Ascending aorta (tissue), 2 donors: ENCODE data around the gene NBR1. TPM values are rescaled to one million over a fixed set of nuclear protein-coding genes. Genes with fewer than 3 reads are reported as not detected.

Experiments
- DNase-seq, 2 donors: peaks; one replicate each; pipeline ENCODE4 v3.0.0-alpha.2; 2019; ENCODE audit warnings: low spot score in 2 of 2
- H3K27ac ChIP-seq, 2 donors: fragments of 200-600 bp; sonication (generic); one replicate each; pipeline ENCODE4 v1.5.1; 2016 to 2017; ENCODE audit warnings: mild to moderate bottlenecking in 1 of 2
- H3K27me3 ChIP-seq: fragments of 200-600 bp; sonication (generic); one replicate; pipeline ENCODE4 v1.5.1; 2017
- H3K36me3 ChIP-seq, 2 donors: fragments of 200-600 bp; sonication (generic); one replicate each; pipeline ENCODE4 v1.5.1; 2016
- H3K4me1 ChIP-seq, 2 donors: fragments of 200-600 bp; sonication (generic); one replicate each; pipeline ENCODE4 v1.5.1; 2016 to 2017; ENCODE audit warnings: mild to moderate bottlenecking in 1 of 2
- H3K4me3 ChIP-seq, 2 donors: fragments of 200-600 bp; sonication (generic); one replicate each; pipeline ENCODE4 v1.5.1; 2016 to 2017; ENCODE audit warnings: mild to moderate bottlenecking in 1 of 2
- H3K9me3 ChIP-seq, 2 donors: fragments of 200-600 bp; sonication (generic); one replicate each; pipeline ENCODE4 v1.5.1; 2016
- CTCF ChIP-seq, 3 experiments: fragments of 200-600 bp in 2 of 3; fragments of 450-650 bp in 1 of 3; sonication (generic) in 2 of 3; IDR thresholded peaks; one replicate each; pipeline ENCODE4 v1.5.1; 2016 to 2019; ENCODE audit warnings: antibody characterized with exemption in 3 of 3, mild to moderate bottlenecking in 1 of 3, moderate library complexity in 1 of 3
- intact Hi-C: fragments of 100-400 bp; cut with DNase I; formaldehyde crosslinking; loops from one replicate; pipeline ENCODE4 v1.15.1; 2023
- total RNA-seq: library from RNA; depleted of rRNA; stranded (reverse); fragments of >200 nt; gene quantifications from one replicate; pipeline ENCODE4 v1.1.0, GENCODE V29; 2016

The NBR1 gene
- total RNA-seq, 1 donor from 2014 or later, result 45.6 TPM

- Histone ChIP-seq H3K36me3 (peaks cover 4 to 20% of the 10 kb centered on the region in 2 donors), H3K4me3 (no peak overlapping the region), H3K27me3 (no peaks in the 10 kb centered on the region), H3K27ac (no peak overlapping the region), H3K4me1 (peaks cover 0 to 7% of the 10 kb centered on the region in 2 donors), H3K9me3 (no peaks in the 10 kb centered on the region)
- no peak for DNase-seq
- TF ChIP-seq CTCF (IDR thresholded peaks at IDR 0.05), result no peak
- intact Hi-C loops, result no loop called here
Observed at GRCh38 chr17:43216762-43217613, 46.0 kb downstream of the NBR1 start.

- H3K9me3 ChIP-seq, result no peaks in the 10 kb centered on the region
- H3K27ac ChIP-seq, result no peak overlapping the region
- no peaks in the 10 kb centered on the region for H3K27me3 ChIP-seq
- no peak overlapping the region for H3K4me3 ChIP-seq
- no peak for TF ChIP-seq CTCF (IDR thresholded peaks at IDR 0.05)
- H3K36me3 ChIP-seq, result peaks cover 4 to 20% of the 10 kb centered on the region in 2 donors
- intact Hi-C loops, result no loop called here
- no peak for DNase-seq
- H3K4me1 ChIP-seq, result peaks cover 0 to 3% of the 10 kb centered on the region in 2 donors
Observed at GRCh38 chr17:43217614-43218087, 46.6 kb downstream of the NBR1 start.

- peak in 1 of 2 donors; percentile 52 for DNase-seq
- Histone ChIP-seq H3K27me3 (no peaks in the 10 kb centered on the region), H3K36me3 (peaks cover 10 to 20% of the 10 kb centered on the region in 2 donors), H3K4me3 (no peak overlapping the region), H3K27ac (no peak overlapping the region), H3K4me1 (no peaks in the 10 kb centered on the region), H3K9me3 (no peaks in the 10 kb centered on the region)
- TF ChIP-seq CTCF (IDR thresholded peaks at IDR 0.05), result no peak
- intact Hi-C loops, result no loop called here
Observed at GRCh38 chr17:43219001-43219400, 48.0 kb downstream of the NBR1 start.

GRCh38 chr17:43219746-43220380, 48.8 kb downstream of the NBR1 start:
- intact Hi-C loops, result no loop called here
- H3K4me1 ChIP-seq, result no peaks in the 10 kb centered on the region

More at GRCh38 chr17:43219746-43220380, 48.8 kb downstream of the NBR1 start:
- Histone ChIP-seq H3K27me3 (no peaks in the 10 kb centered on the region), H3K4me3 (no peak overlapping the region), H3K36me3 (peaks cover 17 to 24% of the 10 kb centered on the region in 2 donors), H3K9me3 (no peaks in the 10 kb centered on the region), H3K27ac (no peak overlapping the region)
- peak in 1 of 2 donors; percentile 40 for DNase-seq
- TF ChIP-seq CTCF (IDR thresholded peaks at IDR 0.05), result no peak
